IMR-90 (cell line): ENCODE results near the gene PITX3. TPM values are rescaled to one million over a fixed set of nuclear protein-coding genes. Genes with fewer than 3 reads are reported as not detected.

ENCODE experiments used
- ATAC-seq: fragments of 200-7000 bp; cut with Tn5 transposase; 2 replicates; pipeline ENCODE4 v1.9.1; 2020; ENCODE audit warnings: low read depth, mild to moderate bottlenecking, moderate library complexity
- BruUV-seq: library from RNA; stranded (reverse); fragments of 400-500 nt; replicated peaks from 2 replicates; lab custom pipeline; 2021; lab: Mats Ljungman, UMichigan
- CTCF ChIA-PET: fragments of 300-600 bp; formaldehyde crosslinking; extraction: SDS; loops from one replicate; lab custom pipeline; 2021; ENCODE audit warnings: antibody characterized with exemption; lab: Yijun Ruan, JAX
- POLR2A ChIA-PET: fragments of 300-600 bp; sonication (Branson Sonifier 250); formaldehyde crosslinking; loops from one replicate; lab custom pipeline; 2022; ENCODE audit warnings: antibody characterized with exemption; ENCODE audit not compliant: unreplicated experiment; lab: Charles Lee
- DNase-seq: peaks from one replicate; pipeline ENCODE4 v3.0.0; 2013
- H2AFZ ChIP-seq: replicated peaks from 2 replicates; pipeline ENCODE3; 2013; ENCODE audit warnings: low read length, mild to moderate bottlenecking; ENCODE audit not compliant: poor library complexity
- H2AK5ac ChIP-seq: 2 replicates; pipeline ENCODE4 v1.6.1; 2013; ENCODE audit warnings: low read depth, low read length, inconsistent platforms
- H2AK9ac ChIP-seq: replicated peaks from 2 replicates; pipeline ENCODE3; 2013; ENCODE audit warnings: mild to moderate bottlenecking, low read depth, low read length, moderate library complexity; ENCODE audit not compliant: poor library complexity
- H2BK120ac ChIP-seq: 2 replicates; pipeline ENCODE4 v1.6.1; 2013; ENCODE audit warnings: low read depth, low read length, inconsistent platforms
- H2BK15ac ChIP-seq: 3 replicates; pipeline ENCODE4 v1.6.1; 2013; ENCODE audit warnings: low read depth, low read length, inconsistent platforms
- H2BK20ac ChIP-seq: 2 replicates; pipeline ENCODE4 v1.6.1; 2013; ENCODE audit warnings: low read depth, mild to moderate bottlenecking, inconsistent platforms, low read length, moderate library complexity
- H2BK5ac ChIP-seq: 2 replicates; pipeline ENCODE4 v1.6.1; 2013; ENCODE audit warnings: mild to moderate bottlenecking, low read depth, low read length, inconsistent platforms; ENCODE audit not compliant: poor library complexity, severe bottlenecking
- H3K14ac ChIP-seq: replicated peaks from 2 replicates; pipeline ENCODE4 v1.6.1; 2013; ENCODE audit warnings: low read depth, low read length, inconsistent platforms
- H3K18ac ChIP-seq: 2 replicates; pipeline ENCODE4 v1.6.1; 2013; ENCODE audit warnings: low read depth, low read length, control low read depth
- H3K23ac ChIP-seq: 2 replicates; pipeline ENCODE4 v1.6.1; 2013; ENCODE audit warnings: low read depth, low read length, inconsistent platforms
- H3K27ac ChIP-seq: 2 replicates; pipeline ENCODE4 v1.5.1; 2013; ENCODE audit warnings: mild to moderate bottlenecking, control low read depth, low read length; ENCODE audit not compliant: insufficient read depth
- H3K27me3 ChIP-seq: 2 replicates; pipeline ENCODE4 v1.6.1; 2013; ENCODE audit warnings: low read length; ENCODE audit not compliant: control insufficient read depth, insufficient read depth
- H3K36me3 ChIP-seq: 2 replicates; pipeline ENCODE4 v1.6.1; 2013; ENCODE audit warnings: low read length, mixed read lengths; ENCODE audit not compliant: control insufficient read depth, insufficient read depth
- H3K4ac ChIP-seq: 2 replicates; pipeline ENCODE4 v1.6.1; 2013; ENCODE audit warnings: low read depth, low read length, inconsistent platforms
- H3K4me1 ChIP-seq: 2 replicates; pipeline ENCODE4 v1.6.1; 2013; ENCODE audit warnings: low read length, mixed read lengths; ENCODE audit not compliant: control insufficient read depth, insufficient read depth
- H3K4me2 ChIP-seq: 2 replicates; pipeline ENCODE4 v1.6.1; 2013; ENCODE audit warnings: low read depth, mild to moderate bottlenecking, control low read depth, low read length, moderate library complexity
- H3K4me3 ChIP-seq: 2 replicates; pipeline ENCODE4 v1.5.1; 2013; ENCODE audit warnings: low read depth, mild to moderate bottlenecking, control low read depth, low read length, moderate library complexity; ENCODE audit not compliant: insufficient read depth
- H3K56ac ChIP-seq: 2 replicates; pipeline ENCODE4 v1.6.1; 2013; ENCODE audit warnings: low read length, inconsistent platforms; ENCODE audit not compliant: insufficient read depth; ENCODE audit errors: extremely low read depth
- H3K79me1 ChIP-seq, 2 experiments: 2 replicates each; pipeline ENCODE4 v1.6.1; 2013; ENCODE audit warnings: low read length in 2 of 2, inconsistent platforms in 1 of 2, low read depth in 1 of 2
- H3K9ac ChIP-seq: 2 replicates; pipeline ENCODE4 v1.6.1; 2013; ENCODE audit warnings: low read depth, low read length, control low read depth
- H3K9me1 ChIP-seq: 2 replicates; pipeline ENCODE4 v1.6.1; 2013; ENCODE audit warnings: low read length, inconsistent platforms; ENCODE audit not compliant: insufficient read depth
- H3K9me3 ChIP-seq: 2 replicates; pipeline ENCODE4 v1.6.1; 2013; ENCODE audit warnings: low read length; ENCODE audit not compliant: control insufficient read depth, insufficient read depth
- H4K20me1 ChIP-seq: 2 replicates; pipeline ENCODE4 v1.6.1; 2013; ENCODE audit warnings: low read length, inconsistent platforms; ENCODE audit not compliant: insufficient read depth
- H4K5ac ChIP-seq: 2 replicates; pipeline ENCODE4 v1.6.1; 2013; ENCODE audit warnings: mild to moderate bottlenecking, low read depth, low read length, control low read depth
- H4K8ac ChIP-seq, 2 experiments: 2 replicates each; pipeline ENCODE4 v1.6.1; 2013; ENCODE audit warnings: low read depth in 2 of 2, low read length in 2 of 2, control low read depth in 1 of 2, inconsistent platforms in 1 of 2
- H4K91ac ChIP-seq: 2 replicates; pipeline ENCODE4 v1.6.1; 2013; ENCODE audit warnings: low read depth, low read length, inconsistent platforms; ENCODE audit not compliant: insufficient read depth
- BHLHE40 ChIP-seq: fragments of 150-350 bp; IDR thresholded peaks from 2 replicates; pipeline ENCODE4 v1.6.1; 2016; ENCODE audit warnings: mild to moderate bottlenecking, low read depth, low read length
- CEBPB ChIP-seq: IDR thresholded peaks from 2 replicates; pipeline ENCODE4 v1.6.1; 2012; ENCODE audit warnings: low read depth, low read length, improper control_type of control experiment
- CHD1 ChIP-seq: IDR thresholded peaks from 2 replicates; pipeline ENCODE4 v1.6.1; 2012; ENCODE audit warnings: low read depth, low read length, improper control_type of control experiment
- FOS ChIP-seq: fragments of 150-350 bp; IDR thresholded peaks from 2 replicates; pipeline ENCODE4 v1.6.1; 2016; ENCODE audit warnings: low read depth, low read length
- MAFK ChIP-seq: IDR thresholded peaks from 2 replicates; pipeline ENCODE4 v1.6.1; 2012; ENCODE audit warnings: low read depth, low read length, improper control_type of control experiment
- MAZ ChIP-seq: IDR thresholded peaks from 2 replicates; pipeline ENCODE4 v1.6.1; 2012; ENCODE audit warnings: low read depth, mild to moderate bottlenecking, low read length, improper control_type of control experiment, moderate library complexity, borderline replicate concordance
- MXI1 ChIP-seq: IDR thresholded peaks from 2 replicates; pipeline ENCODE4 v1.6.1; 2012; ENCODE audit warnings: low read depth, mild to moderate bottlenecking, low read length, moderate library complexity, borderline replicate concordance
- NFE2L2 ChIP-seq: fragments of 150-350 bp; IDR thresholded peaks from 2 replicates; pipeline ENCODE4 v1.6.1; 2016; ENCODE audit warnings: low read depth, mild to moderate bottlenecking, low read length
- POLR2A ChIP-seq: IDR thresholded peaks from 2 replicates; pipeline ENCODE4 v1.6.1; 2012; ENCODE audit warnings: mild to moderate bottlenecking, low read depth, low read length
- RAD21 ChIP-seq: IDR thresholded peaks from 2 replicates; pipeline ENCODE4 v1.6.1; 2012; ENCODE audit warnings: low read length, improper control_type of control experiment
- RCOR1 ChIP-seq: IDR thresholded peaks from 2 replicates; pipeline ENCODE4 v1.6.1; 2012; ENCODE audit warnings: mild to moderate bottlenecking, low read length, improper control_type of control experiment; ENCODE audit not compliant: insufficient replicate concordance
- RFX5 ChIP-seq: IDR thresholded peaks from 2 replicates; pipeline ENCODE4 v1.8.0; 2012; ENCODE audit warnings: low read depth, mild to moderate bottlenecking, low read length, moderate library complexity
- SMC3 ChIP-seq: fragments of 150-350 bp; IDR thresholded peaks from 2 replicates; pipeline ENCODE4 v1.6.1; 2016; ENCODE audit warnings: low read depth, mild to moderate bottlenecking, antibody characterized with exemption, low read length, moderate library complexity
- WGBS, 2 experiments: methylation state at CpG; one replicate each; pipeline versions ENCODE4 v1.1.5 to v1.1.7; 2013; ENCODE audit warnings: missing lambda C conversion rate in 2 of 2; ENCODE audit not compliant: insufficient read length in 1 of 2; ENCODE audit errors: extremely low coverage in 2 of 2; 5-methylcytosine and 5-hydroxymethylcytosine counted together
- dilution Hi-C: fragments of 300-500 bp; cut with HindIII; formaldehyde crosslinking; loops from one replicate; pipeline ENCODE4 v1.14.3; 2018; ENCODE audit warnings: low sequenced_read_pairs; ENCODE audit not compliant: unreplicated experiment
- in situ Hi-C: fragments of 300-500 bp; cut with MboI; formaldehyde crosslinking; loops from 3 replicates; pipeline ENCODE4 v1.14.3; 2019; ENCODE audit warnings: low sequenced_read_pairs, inconsistent platforms, mixed read lengths
- intact Hi-C: fragments of 100-400 bp; cut with micrococcal nuclease; formaldehyde crosslinking; loops from 2 replicates; pipeline ENCODE4 v1.10.0; 2022
- polyA plus RNA-seq, 3 experiments: library from polyadenylated mRNA; depleted of rRNA; stranded (reverse); fragments of >200 nt; gene quantifications; 2 replicates each; pipeline ENCODE4 v1.2.3, GENCODE V29; 2012; ENCODE audit warnings: low replicate concordance in 1 of 3
- total RNA-seq: library from RNA; depleted of rRNA; stranded (reverse); fragments of >200 nt; gene quantifications from 2 replicates; pipeline ENCODE4 v1.2.3, GENCODE V29; 2012
- TF ChIP-seq, protein P1 (sequence below): conservative IDR thresholded peaks from 2 replicates; pipeline ENCODE4 v1.5.1; 2012; ENCODE audit warnings: mild to moderate bottlenecking, low read depth, low read length, improper control_type of control experiment
- TF ChIP-seq, protein P2 (sequence below): fragments of 150-350 bp; IDR thresholded peaks from 2 replicates; pipeline ENCODE4 v1.6.1; 2016; ENCODE audit warnings: low read depth, mild to moderate bottlenecking, low read length, moderate library complexity, borderline replicate concordance
- TF ChIP-seq, protein P3 (sequence below): fragments of 150-350 bp; IDR thresholded peaks from 2 replicates; pipeline ENCODE4 v1.6.1; 2017; ENCODE audit warnings: mild to moderate bottlenecking, antibody characterized with exemption, low read length, low read depth

Gene PITX3
- total and polyA plus RNA-seq, 2 of the 4 experiments (the other 2 are of a cell fraction) = not detected

DNA sequence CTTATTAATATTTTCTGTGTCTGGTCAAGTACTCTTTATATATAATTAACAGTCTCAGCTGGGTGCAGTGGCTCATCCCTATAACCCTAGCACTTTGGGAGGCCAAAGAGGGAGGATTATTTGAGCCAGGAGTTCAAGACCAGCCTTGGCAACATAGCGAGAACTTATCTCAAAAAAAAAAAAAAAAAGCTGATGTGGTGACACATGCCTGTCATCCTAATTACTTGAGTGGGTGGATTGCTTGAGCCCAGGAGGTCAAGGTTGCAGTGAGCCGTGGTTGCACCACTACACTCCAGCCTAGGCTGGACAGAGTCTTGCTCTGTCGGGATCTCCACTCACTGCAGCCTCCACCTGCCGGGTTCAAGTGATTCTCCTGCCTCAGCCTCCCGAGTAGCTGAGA, 21.9 kb downstream of the PITX3 start:
- H2BK15ac ChIP-seq = no peak overlapping the region
- H2AK9ac ChIP-seq = no peak overlapping the region
- H3K36me3 ChIP-seq = no peaks in the 10 kb centered on the region
- intact Hi-C loops = no loop called here
- H3K9me1 ChIP-seq = no peaks in the 10 kb centered on the region
- no peak for DNase-seq
- ChIA-PET POLR2A (interaction anchor here (0.6 kb wide), 1 partner anchor 93 kb away, joined by 3 read pairs; no protein-coding TSS in a partner anchor), CTCF (interaction anchor here (0.6 to 1.0 kb wide), 2 partner anchors 11 to 14 kb away, joined by 3 to 5 read pairs; no protein-coding TSS in a partner anchor)
- no peak overlapping the region for H3K9ac ChIP-seq
- no peak overlapping the region for H3K14ac ChIP-seq
- H2BK120ac ChIP-seq = no peak overlapping the region
- no peak overlapping the region for H3K56ac ChIP-seq
- no peak overlapping the region for H3K18ac ChIP-seq
- TF ChIP-seq CEBPB (no peak), RCOR1 (no peak), MXI1 (no peak), BHLHE40 (no peak), MAFK (no peak), NFE2L2 (no peak), POLR2A (no peak), SMC3 (no peak), MAZ (no peak), FOS (no peak), RFX5 (no peak), CHD1 (no peak), RAD21 (no peak)
- TF ChIP-seq, protein P1, sequence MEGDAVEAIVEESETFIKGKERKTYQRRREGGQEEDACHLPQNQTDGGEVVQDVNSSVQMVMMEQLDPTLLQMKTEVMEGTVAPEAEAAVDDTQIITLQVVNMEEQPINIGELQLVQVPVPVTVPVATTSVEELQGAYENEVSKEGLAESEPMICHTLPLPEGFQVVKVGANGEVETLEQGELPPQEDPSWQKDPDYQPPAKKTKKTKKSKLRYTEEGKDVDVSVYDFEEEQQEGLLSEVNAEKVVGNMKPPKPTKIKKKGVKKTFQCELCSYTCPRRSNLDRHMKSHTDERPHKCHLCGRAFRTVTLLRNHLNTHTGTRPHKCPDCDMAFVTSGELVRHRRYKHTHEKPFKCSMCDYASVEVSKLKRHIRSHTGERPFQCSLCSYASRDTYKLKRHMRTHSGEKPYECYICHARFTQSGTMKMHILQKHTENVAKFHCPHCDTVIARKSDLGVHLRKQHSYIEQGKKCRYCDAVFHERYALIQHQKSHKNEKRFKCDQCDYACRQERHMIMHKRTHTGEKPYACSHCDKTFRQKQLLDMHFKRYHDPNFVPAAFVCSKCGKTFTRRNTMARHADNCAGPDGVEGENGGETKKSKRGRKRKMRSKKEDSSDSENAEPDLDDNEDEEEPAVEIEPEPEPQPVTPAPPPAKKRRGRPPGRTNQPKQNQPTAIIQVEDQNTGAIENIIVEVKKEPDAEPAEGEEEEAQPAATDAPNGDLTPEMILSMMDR = no peak
- TF ChIP-seq, protein P2, sequence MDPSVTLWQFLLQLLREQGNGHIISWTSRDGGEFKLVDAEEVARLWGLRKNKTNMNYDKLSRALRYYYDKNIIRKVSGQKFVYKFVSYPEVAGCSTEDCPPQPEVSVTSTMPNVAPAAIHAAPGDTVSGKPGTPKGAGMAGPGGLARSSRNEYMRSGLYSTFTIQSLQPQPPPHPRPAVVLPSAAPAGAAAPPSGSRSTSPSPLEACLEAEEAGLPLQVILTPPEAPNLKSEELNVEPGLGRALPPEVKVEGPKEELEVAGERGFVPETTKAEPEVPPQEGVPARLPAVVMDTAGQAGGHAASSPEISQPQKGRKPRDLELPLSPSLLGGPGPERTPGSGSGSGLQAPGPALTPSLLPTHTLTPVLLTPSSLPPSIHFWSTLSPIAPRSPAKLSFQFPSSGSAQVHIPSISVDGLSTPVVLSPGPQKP = no peak
- TF ChIP-seq, protein P3, sequence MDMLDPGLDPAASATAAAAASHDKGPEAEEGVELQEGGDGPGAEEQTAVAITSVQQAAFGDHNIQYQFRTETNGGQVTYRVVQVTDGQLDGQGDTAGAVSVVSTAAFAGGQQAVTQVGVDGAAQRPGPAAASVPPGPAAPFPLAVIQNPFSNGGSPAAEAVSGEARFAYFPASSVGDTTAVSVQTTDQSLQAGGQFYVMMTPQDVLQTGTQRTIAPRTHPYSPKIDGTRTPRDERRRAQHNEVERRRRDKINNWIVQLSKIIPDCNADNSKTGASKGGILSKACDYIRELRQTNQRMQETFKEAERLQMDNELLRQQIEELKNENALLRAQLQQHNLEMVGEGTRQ = no peak
- H4K20me1 ChIP-seq = no peaks in the 10 kb centered on the region
- ATAC-seq = no peak
- H3K9me3 ChIP-seq = no peaks in the 10 kb centered on the region
- whole genome bisulfite sequencing, 2 experiments = 62% methylated on average over 2 of the region's 5 CpGs; no CpG with 5 or more reads in 1 of the 2 experiments
- H3K4me3 ChIP-seq = no peak overlapping the region
- no peak overlapping the region for H2BK20ac ChIP-seq
- H3K27me3 ChIP-seq = peaks cover 7% of the 10 kb centered on the region; the same call in 1 of the 2 replicates
- H3K23ac ChIP-seq = no peak overlapping the region
- H2AFZ ChIP-seq = no peak overlapping the region
- H2AK5ac ChIP-seq = no peak overlapping the region
- no TSS peak for BruUV-seq
- no peak overlapping the region for H3K27ac ChIP-seq
- H4K8ac ChIP-seq = no peak overlapping the region
- H4K5ac ChIP-seq = no peak overlapping the region
- dilution Hi-C loops = no loop called here
- H4K91ac ChIP-seq = no peak overlapping the region
- no peak overlapping the region for H3K4ac ChIP-seq
- H3K4me2 ChIP-seq = no peak overlapping the region
- H2BK5ac ChIP-seq = no peak overlapping the region
- in situ Hi-C loops = no loop called here
- H3K4me1 ChIP-seq = no peaks in the 10 kb centered on the region
- H3K79me1 ChIP-seq = no peaks in the 10 kb centered on the region
